ENCODE measurements around the gene ZNF609. TPM values are rescaled to one million over a fixed set of nuclear protein-coding genes. Genes with fewer than 3 reads are reported as not detected.

The ZNF609 gene
- total RNA-seq, 1 experiment from 2014 or later, result 35.0 TPM

- no TSS peak for BruUV-seq (replicated peaks)
- POLR2A ChIA-PET (ENCODE audit: low non-redundant PET), result interaction anchor here (0.6 kb wide), 1 partner anchor 1315 kb away, joined by 3 read pairs; no protein-coding TSS in a partner anchor
- Histone ChIP-seq H3K4me3 (ENCODE audit: low read depth, low read length, poor library complexity, severe bottlenecking) (no peak overlapping the region), H3K4me1 (ENCODE audit: insufficient read depth, low read length, poor library complexity, severe bottlenecking) (peaks cover 12% of the 10 kb centered on the region), H3K27me3 (replicated peaks; ENCODE audit: insufficient read depth, low read depth, low read length, poor library complexity) (no peaks in the 10 kb centered on the region), H3K36me3 (ENCODE audit: insufficient read depth, low read length, poor library complexity, severe bottlenecking) (no peaks in the 10 kb centered on the region), H3K9me3 (ENCODE audit: low read depth, low read length, poor library complexity, severe bottlenecking) (peaks cover 21% of the 10 kb centered on the region), H3K27ac (ENCODE audit: low read depth, low read length, poor library complexity, severe bottlenecking) (no peak overlapping the region)
- intact Hi-C loops (cut with micrococcal nuclease; ENCODE audit: unreplicated experiment), result no loop called here
- CTCF ChIA-PET, result no interaction called here
- TF ChIP-seq CTCF (conservative IDR thresholded peaks at IDR 0.05; ENCODE audit: low read depth, low read length) (no peak), EZH2 (IDR thresholded peaks at IDR 0.05; ENCODE audit: borderline replicate concordance, low read depth, low read length, poor library complexity, severe bottlenecking) (no peak)
- DNase-seq (ENCODE audit: low spot score), result no peak
Measured at GRCh38 chr15:64583983-64584382, 123.6 kb downstream of the ZNF609 start.

GRCh38 chr15:64586259-64586870 lies 126.0 kb downstream of the ZNF609 start:
- Histone ChIP-seq H3K4me3 (ENCODE audit: low read depth, low read length, poor library complexity, severe bottlenecking) (no peak overlapping the region), H3K27me3 (replicated peaks; ENCODE audit: insufficient read depth, low read depth, low read length, poor library complexity) (no peaks in the 10 kb centered on the region), H3K4me1 (ENCODE audit: insufficient read depth, low read length, poor library complexity, severe bottlenecking) (peaks cover 23% of the 10 kb centered on the region), H3K36me3 (ENCODE audit: insufficient read depth, low read length, poor library complexity, severe bottlenecking) (no peaks in the 10 kb centered on the region), H3K27ac (ENCODE audit: low read depth, low read length, poor library complexity, severe bottlenecking) (no peak overlapping the region), H3K9me3 (ENCODE audit: low read depth, low read length, poor library complexity, severe bottlenecking) (peaks cover 5% of the 10 kb centered on the region)
- BruUV-seq (replicated peaks), result no TSS peak
- CTCF ChIA-PET, result no interaction called here
- no peak for TF ChIP-seq EZH2 (IDR thresholded peaks at IDR 0.05; ENCODE audit: borderline replicate concordance, low read depth, low read length, poor library complexity, severe bottlenecking)
- TF ChIP-seq CTCF (conservative IDR thresholded peaks at IDR 0.05; ENCODE audit: low read depth, low read length), result no peak
- intact Hi-C loops (cut with micrococcal nuclease; ENCODE audit: unreplicated experiment), result no loop called here
- POLR2A ChIA-PET (ENCODE audit: low non-redundant PET), result interaction anchor here (0.6 to 0.7 kb wide), 2 partner anchors 48 to 162 kb away, joined by 3 to 4 read pairs; no protein-coding TSS in a partner anchor
- DNase-seq (ENCODE audit: low spot score), result no peak

GRCh38 chr15:64586984-64587383 lies 126.6 kb downstream of the ZNF609 start:
- Histone ChIP-seq H3K36me3 (ENCODE audit: insufficient read depth, low read length, poor library complexity, severe bottlenecking) (no peaks in the 10 kb centered on the region), H3K27me3 (replicated peaks; ENCODE audit: insufficient read depth, low read depth, low read length, poor library complexity) (no peaks in the 10 kb centered on the region), H3K4me3 (ENCODE audit: low read depth, low read length, poor library complexity, severe bottlenecking) (no peak overlapping the region), H3K9me3 (ENCODE audit: low read depth, low read length, poor library complexity, severe bottlenecking) (no peaks in the 10 kb centered on the region), H3K27ac (ENCODE audit: low read depth, low read length, poor library complexity, severe bottlenecking) (no peak overlapping the region), H3K4me1 (ENCODE audit: insufficient read depth, low read length, poor library complexity, severe bottlenecking) (peaks cover 23% of the 10 kb centered on the region)
- intact Hi-C loops (cut with micrococcal nuclease; ENCODE audit: unreplicated experiment), result no loop called here
- BruUV-seq (replicated peaks), result no TSS peak
- ChIA-PET CTCF (no interaction called here), POLR2A (ENCODE audit: low non-redundant PET) (interaction anchor here (0.6 to 0.7 kb wide), 3 partner anchors 36 to 161 kb away, joined by 3 to 4 read pairs (median 3); no protein-coding TSS in a partner anchor)
- TF ChIP-seq EZH2 (IDR thresholded peaks at IDR 0.05; ENCODE audit: borderline replicate concordance, low read depth, low read length, poor library complexity, severe bottlenecking) (no peak), CTCF (conservative IDR thresholded peaks at IDR 0.05; ENCODE audit: low read depth, low read length) (no peak)
- DNase-seq (ENCODE audit: low spot score), result peak; percentile 55

Measured in A673 (cell line).